OCI-LY7 (cell line): ENCODE data around the gene PRKAR2A. TPM values are rescaled to one million over a fixed set of nuclear protein-coding genes. Genes with fewer than 3 reads are reported as not detected.
"Not testable (repeated sequence)": the region's sequence is repeated elsewhere in the genome, so short reads cannot be mapped to it uniquely, and the experiment has no call there.

Source experiments
- BruUV-seq: library from RNA; stranded (reverse); fragments of 400-500 nt; replicated peaks from 2 replicates; lab custom pipeline; 2021; lab: Mats Ljungman, UMichigan
- CTCF ChIA-PET: fragments of 300-600 bp; sonication (Branson Sonifier 250); formaldehyde crosslinking; loops from one replicate; lab custom pipeline; 2022; ENCODE audit warnings: antibody characterized with exemption; ENCODE audit not compliant: unreplicated experiment; lab: Charles Lee
- POLR2A ChIA-PET: fragments of 300-600 bp; sonication (Branson Sonifier 250); formaldehyde crosslinking; loops from one replicate; lab custom pipeline; 2022; ENCODE audit warnings: antibody characterized with exemption; lab: Charles Lee
- DNase-seq: peaks from one replicate; pipeline ENCODE4 v3.0.0-alpha.2; 2015; ENCODE audit warnings: low spot score
- H2AFZ ChIP-seq: fragments of 200-600 bp; sonication (generic), shearing (Covaris generic); 2 replicates; pipeline ENCODE4 v1.6.1; 2014; ENCODE audit warnings: mild to moderate bottlenecking, antibody characterized with exemption, low read length, moderate library complexity
- H3K27ac ChIP-seq: fragments of 200-600 bp; sonication (generic); 2 replicates; pipeline ENCODE4 v1.5.1; 2014; ENCODE audit warnings: mixed run types, low read depth, mild to moderate bottlenecking, moderate library complexity, low read length, inconsistent platforms; ENCODE audit not compliant: poor library complexity, severe bottlenecking
- H3K36me3 ChIP-seq: fragments of 200-600 bp; sonication (generic); 2 replicates; pipeline ENCODE4 v1.6.1; 2014; ENCODE audit warnings: mild to moderate bottlenecking, antibody characterized with exemption, low read length, moderate library complexity, mixed read lengths; ENCODE audit not compliant: insufficient read depth
- H3K4me1 ChIP-seq: fragments of 200-600 bp; sonication (generic); 2 replicates; pipeline ENCODE4 v1.5.1; 2014; ENCODE audit warnings: mild to moderate bottlenecking, low read length; ENCODE audit not compliant: insufficient read depth, poor library complexity, severe bottlenecking
- H3K4me2 ChIP-seq: fragments of 200-600 bp; sonication (generic); 2 replicates; pipeline ENCODE4 v1.6.1; 2014; ENCODE audit warnings: mild to moderate bottlenecking, low read length
- H3K4me3 ChIP-seq: fragments of 200-600 bp; sonication (generic); 2 replicates; pipeline ENCODE4 v1.5.1; 2014; ENCODE audit warnings: mild to moderate bottlenecking, low read depth, low read length; ENCODE audit not compliant: poor library complexity, severe bottlenecking
- H3K79me2 ChIP-seq: fragments of 200-600 bp; sonication (generic); 2 replicates; pipeline ENCODE4 v1.6.1; 2016; ENCODE audit warnings: low read depth, mild to moderate bottlenecking, low read length, moderate library complexity, mixed read lengths; ENCODE audit not compliant: insufficient read depth
- H3K9me2 ChIP-seq: fragments of 200-600 bp; sonication (generic); 2 replicates; pipeline ENCODE4 v1.6.1; 2016; ENCODE audit warnings: mild to moderate bottlenecking, low read length, mixed read lengths; ENCODE audit not compliant: insufficient read depth
- H3K9me3 ChIP-seq: fragments of 200-600 bp; sonication (generic); 2 replicates; pipeline ENCODE4 v1.6.1; 2014; ENCODE audit warnings: mild to moderate bottlenecking, mixed run types, low read length, mixed read lengths
- H4K20me1 ChIP-seq: fragments of 200-600 bp; sonication (generic); 2 replicates; pipeline ENCODE4 v1.6.1; 2014; ENCODE audit warnings: mild to moderate bottlenecking, antibody characterized with exemption, low read length, moderate library complexity, mixed read lengths; ENCODE audit not compliant: insufficient read depth
- EZH2phosphoT487 ChIP-seq: fragments of 200-600 bp; sonication (generic); IDR thresholded peaks from 2 replicates; pipeline ENCODE4 v1.6.1; 2018; ENCODE audit warnings: low read depth, borderline replicate concordance, mild to moderate bottlenecking, mixed run types, antibody characterized with exemption, low read length, moderate library complexity, mixed read lengths
- intact Hi-C: fragments of 100-400 bp; cut with micrococcal nuclease; formaldehyde crosslinking; loops from one replicate; pipeline ENCODE4 v1.10.0; 2022; ENCODE audit not compliant: unreplicated experiment
- total RNA-seq, 2 experiments: library from RNA; depleted of rRNA in 1 of 2; stranded (reverse); fragments of >200 nt in 1 of 2; shearing (Covaris generic) in 1 of 2; gene quantifications; 2 replicates each; pipeline ENCODE4 v1.2.3, GENCODE V29; 2014 to 2022
- TF ChIP-seq, protein P1 (sequence below): fragments of 200-600 bp; sonication (generic); conservative IDR thresholded peaks from 2 replicates; pipeline ENCODE4 v1.5.1; 2014; ENCODE audit warnings: mild to moderate bottlenecking, antibody characterized with exemption, low read length, moderate library complexity, mixed read lengths

PRKAR2A gene
- total RNA-seq, 2 experiments from 2014 or later, result 16.0 to 22.4 TPM

DNA sequence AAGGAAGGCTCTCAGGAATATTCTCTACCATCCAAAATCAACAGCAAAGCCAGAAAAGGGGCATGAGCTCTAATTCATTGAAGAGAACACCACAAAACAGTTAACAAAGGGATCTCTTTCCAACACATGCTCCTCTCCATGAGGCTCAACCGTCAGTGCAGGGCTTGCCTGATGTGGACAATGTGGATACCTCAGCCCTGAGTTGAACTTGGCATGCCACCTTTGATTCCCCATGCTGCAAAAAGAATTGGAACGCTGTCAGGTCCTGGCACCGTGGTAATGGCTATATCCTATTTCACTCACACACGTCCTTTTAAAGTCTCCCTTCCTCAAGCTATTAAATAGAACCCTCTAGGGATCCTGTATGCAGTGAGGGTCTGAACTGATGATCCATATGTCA is 100.0 kb downstream of the PRKAR2A start:
- no TSS peak for BruUV-seq
- H4K20me1 ChIP-seq, result no peaks in the 10 kb centered on the region
- H3K9me2 ChIP-seq, result no peaks in the 10 kb centered on the region
- H3K36me3 ChIP-seq, result peaks cover 4% of the 10 kb centered on the region; the same call in 1 of the 2 replicates
- no peaks in the 10 kb centered on the region for H3K4me1 ChIP-seq
- no peaks in the 10 kb centered on the region for H3K9me3 ChIP-seq
- H3K4me2 ChIP-seq, result no peak overlapping the region
- H3K27ac ChIP-seq, result no peak overlapping the region
- no peak overlapping the region for H2AFZ ChIP-seq
- ChIA-PET POLR2A (interaction anchor here (0.6 to 0.7 kb wide), 2 partner anchors 240 to 286 kb away, joined by 4 to 5 read pairs; no protein-coding TSS in a partner anchor), CTCF (interaction anchor here (0.6 kb wide), 1 partner anchor 264 kb away, joined by 3 read pairs; no protein-coding TSS in a partner anchor)
- no peak for DNase-seq
- intact Hi-C loops, result no loop called here
- TF ChIP-seq EZH2phosphoT487, result no peak
- TF ChIP-seq, protein P1, sequence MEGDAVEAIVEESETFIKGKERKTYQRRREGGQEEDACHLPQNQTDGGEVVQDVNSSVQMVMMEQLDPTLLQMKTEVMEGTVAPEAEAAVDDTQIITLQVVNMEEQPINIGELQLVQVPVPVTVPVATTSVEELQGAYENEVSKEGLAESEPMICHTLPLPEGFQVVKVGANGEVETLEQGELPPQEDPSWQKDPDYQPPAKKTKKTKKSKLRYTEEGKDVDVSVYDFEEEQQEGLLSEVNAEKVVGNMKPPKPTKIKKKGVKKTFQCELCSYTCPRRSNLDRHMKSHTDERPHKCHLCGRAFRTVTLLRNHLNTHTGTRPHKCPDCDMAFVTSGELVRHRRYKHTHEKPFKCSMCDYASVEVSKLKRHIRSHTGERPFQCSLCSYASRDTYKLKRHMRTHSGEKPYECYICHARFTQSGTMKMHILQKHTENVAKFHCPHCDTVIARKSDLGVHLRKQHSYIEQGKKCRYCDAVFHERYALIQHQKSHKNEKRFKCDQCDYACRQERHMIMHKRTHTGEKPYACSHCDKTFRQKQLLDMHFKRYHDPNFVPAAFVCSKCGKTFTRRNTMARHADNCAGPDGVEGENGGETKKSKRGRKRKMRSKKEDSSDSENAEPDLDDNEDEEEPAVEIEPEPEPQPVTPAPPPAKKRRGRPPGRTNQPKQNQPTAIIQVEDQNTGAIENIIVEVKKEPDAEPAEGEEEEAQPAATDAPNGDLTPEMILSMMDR, result no peak
- no peaks in the 10 kb centered on the region for H3K79me2 ChIP-seq
- H3K4me3 ChIP-seq, result no peak overlapping the region

DNA sequence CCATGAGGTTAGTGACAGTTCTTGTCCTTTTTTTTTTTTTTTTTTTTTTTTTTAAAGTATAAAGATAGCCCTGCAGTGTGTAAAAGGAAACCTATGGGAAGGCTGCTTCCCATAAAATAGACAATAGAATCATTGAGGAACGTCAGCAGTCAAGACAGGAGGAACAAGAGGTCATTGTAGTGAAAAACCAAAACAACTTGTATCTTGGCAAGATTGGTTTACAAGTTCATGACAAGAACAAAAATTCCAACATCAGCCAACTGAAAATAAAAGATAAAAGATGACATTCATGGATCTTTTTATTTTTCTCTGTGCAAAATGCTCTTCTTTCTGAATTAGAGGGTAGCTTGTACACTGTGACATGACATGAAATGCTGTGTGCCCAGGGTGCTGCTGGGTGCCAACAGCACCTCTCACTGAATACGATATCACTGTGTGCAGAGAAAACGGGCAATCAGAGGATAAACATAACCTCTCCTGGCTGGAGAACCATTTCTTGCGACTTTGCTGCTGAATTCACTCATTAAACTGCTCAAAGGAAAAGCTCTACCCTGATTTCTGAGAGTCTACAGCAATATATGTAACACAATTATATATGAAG is 100.6 kb downstream of the PRKAR2A start:
- Histone ChIP-seq H3K9me3 (no peaks in the 10 kb centered on the region), H3K4me2 (no peak overlapping the region), H4K20me1 (no peaks in the 10 kb centered on the region), H3K9me2 (no peaks in the 10 kb centered on the region), H3K27ac (no peak overlapping the region), H3K4me1 (no peaks in the 10 kb centered on the region), H2AFZ (no peak overlapping the region), H3K4me3 (no peak overlapping the region), H3K79me2 (no peaks in the 10 kb centered on the region), H3K36me3 (peaks cover 4% of the 10 kb centered on the region; the same call in 1 of the 2 replicates)
- TF ChIP-seq, protein P1, result no peak
- no peak for TF ChIP-seq EZH2phosphoT487
- no TSS peak for BruUV-seq
- POLR2A ChIA-PET, result no interaction called here
- DNase-seq, result no peak
- intact Hi-C loops, result no loop called here
- CTCF ChIA-PET, result no interaction called here

DNA sequence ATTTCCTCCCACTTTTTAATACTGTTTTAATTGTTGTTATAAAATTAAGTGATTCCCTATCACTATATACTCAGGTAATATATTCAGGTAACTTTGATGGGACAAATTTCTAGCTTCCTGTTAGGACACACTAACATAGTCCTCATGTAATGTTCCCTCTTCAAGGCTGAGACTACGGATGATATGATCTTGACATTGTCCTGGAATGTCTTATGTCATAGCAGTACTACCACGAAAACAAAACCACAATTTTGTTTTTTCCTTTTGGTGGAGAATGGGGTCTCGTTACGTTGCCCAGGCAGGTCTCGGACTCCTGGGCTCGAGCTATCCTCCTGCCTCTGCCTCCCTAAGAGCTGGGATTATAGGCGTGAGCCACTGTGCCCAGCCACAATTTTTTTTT is 103.9 kb downstream of the PRKAR2A start:
- no peak overlapping the region for H3K4me3 ChIP-seq
- DNase-seq, result no peak
- intact Hi-C loops, result no loop called here
- CTCF ChIA-PET, result no interaction called here
- H2AFZ ChIP-seq, result no peak overlapping the region
- H3K36me3 ChIP-seq, result no peaks in the 10 kb centered on the region
- H4K20me1 ChIP-seq, result no peaks in the 10 kb centered on the region
- H3K27ac ChIP-seq, result no peak overlapping the region
- no peaks in the 10 kb centered on the region for H3K79me2 ChIP-seq
- no peak overlapping the region for H3K4me2 ChIP-seq
- H3K4me1 ChIP-seq, result peaks cover 5% of the 10 kb centered on the region
- no peak for TF ChIP-seq EZH2phosphoT487
- TF ChIP-seq, protein P1, result no peak
- no peaks in the 10 kb centered on the region for H3K9me2 ChIP-seq
- POLR2A ChIA-PET, result interaction anchor here (1.0 kb wide), 1 partner anchor 89 kb away, joined by 3 read pairs; no protein-coding TSS in a partner anchor
- no TSS peak for BruUV-seq
- H3K9me3 ChIP-seq, result no peaks in the 10 kb centered on the region

DNA sequence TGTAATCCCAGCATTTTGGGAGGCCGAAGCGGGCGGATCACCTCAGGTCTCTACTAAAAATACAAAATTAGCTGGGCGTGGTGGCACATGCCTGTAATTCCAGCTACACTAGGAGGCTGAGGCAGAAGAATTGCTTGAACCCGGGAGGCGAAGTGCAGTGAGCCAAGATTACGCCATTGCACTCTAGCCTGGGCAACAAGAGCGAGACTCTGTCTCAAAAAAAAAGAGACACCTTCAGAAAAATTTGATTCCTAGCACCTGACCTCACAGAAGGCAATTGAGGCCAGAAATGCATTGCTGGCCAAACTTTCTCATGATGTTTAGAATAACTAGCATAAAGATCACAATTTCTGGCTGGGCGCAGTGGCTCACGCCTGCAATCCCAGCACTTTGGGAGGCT is 106.4 kb downstream of the PRKAR2A start:
- POLR2A ChIA-PET, result interaction anchor here (0.6 kb wide), 1 partner anchor 8 kb away, joined by 3 read pairs; no protein-coding TSS in a partner anchor
- H3K27ac ChIP-seq, intact Hi-C loops, H3K4me3 ChIP-seq, H3K36me3 ChIP-seq, H3K9me2 ChIP-seq, H2AFZ ChIP-seq, H3K9me3 ChIP-seq, CTCF ChIA-PET, H3K4me2 ChIP-seq, H4K20me1 ChIP-seq, H3K4me1 ChIP-seq, H3K79me2 ChIP-seq, BruUV-seq, DNase-seq: not testable (repeated sequence)
